D721Med (cell line): ENCODE data around the gene KCTD21.

Experiments used
- DNase-seq: peaks from one replicate; pipeline ENCODE4 v3.0.0; 2011; ENCODE audit warnings: low spot score; ENCODE audit not compliant: insufficient read length
- FAIRE-seq: peaks from 2 replicates; lab custom pipeline; 2011; peaks lifted over from hg19 to GRCh38; lab: Jason Lieb, UNC
- CTCF ChIP-seq: IDR thresholded peaks from 2 replicates; pipeline ENCODE4 v1.5.1; 2012; ENCODE audit warnings: mild to moderate bottlenecking, control low read depth; ENCODE audit not compliant: insufficient read depth; ENCODE audit errors: missing control alignments

Gene KCTD21

DNA sequence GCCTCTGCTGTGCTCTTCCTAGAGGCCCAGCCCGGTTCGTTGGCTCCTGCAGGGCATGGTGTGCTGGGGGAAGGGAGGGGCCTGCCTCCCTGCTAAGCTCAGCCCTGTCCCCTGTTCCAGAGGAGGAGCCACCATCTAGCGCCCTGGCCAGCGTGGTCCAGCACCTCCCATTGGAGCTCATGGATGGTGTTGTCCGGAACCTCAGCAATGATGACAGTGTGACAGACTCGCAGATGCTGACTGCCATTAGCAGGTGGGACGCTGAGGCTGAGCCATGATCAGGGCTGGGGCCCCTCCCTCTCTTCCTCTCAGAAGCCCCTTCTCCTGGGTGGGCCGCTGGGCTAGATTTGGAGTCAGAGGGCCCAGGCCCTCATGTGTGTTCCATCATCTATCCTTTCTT, 9.4 kb upstream of the KCTD21 start:
- DNase-seq (no peak), FAIRE-seq (no peak)
- TF ChIP-seq CTCF = no peak

- no peak for TF ChIP-seq CTCF
- FAIRE-seq (no peak), DNase-seq (no peak)
Measured at GRCh38 chr11:78196661-78197091, 8.2 kb upstream of the KCTD21 start.

DNA sequence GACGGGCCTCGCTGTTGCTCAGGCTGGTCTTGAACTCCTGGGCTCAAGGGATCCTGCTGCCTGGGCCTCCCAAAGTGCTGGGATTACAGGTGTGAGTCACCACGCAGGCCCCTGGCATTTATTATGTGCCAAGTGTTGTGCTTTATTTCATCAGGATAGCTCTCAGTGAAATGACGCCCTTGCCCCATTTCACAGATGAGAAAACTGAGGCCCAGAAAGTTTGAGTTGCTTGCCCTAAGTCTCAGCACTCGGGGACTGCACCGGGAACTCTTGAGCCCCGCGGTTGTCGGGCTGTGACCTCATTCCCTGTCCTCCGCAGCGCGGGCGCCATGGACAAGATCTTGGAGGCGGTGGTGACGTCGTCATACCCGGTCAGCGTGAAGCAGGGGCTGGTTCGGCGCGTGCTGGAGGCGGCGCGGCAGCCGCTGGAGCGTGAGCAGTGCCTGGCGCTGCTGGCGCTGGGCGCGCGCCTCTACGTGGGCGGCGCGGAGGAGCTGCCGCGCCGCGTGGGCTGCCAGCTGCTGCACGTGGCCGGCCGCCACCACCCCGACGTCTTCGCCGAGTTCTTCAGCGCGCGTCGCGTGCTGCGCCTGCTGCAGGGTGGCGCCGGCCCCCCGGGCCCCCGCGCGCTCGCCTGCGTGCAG, 7.6 kb upstream of the KCTD21 start:
- no peak for TF ChIP-seq CTCF
- no peak for FAIRE-seq
- DNase-seq = no peak

- TF ChIP-seq CTCF = no peak
- FAIRE-seq (no peak), DNase-seq (no peak)
Measured at GRCh38 chr11:78194490-78194889, 6.1 kb upstream of the KCTD21 start.

DNA sequence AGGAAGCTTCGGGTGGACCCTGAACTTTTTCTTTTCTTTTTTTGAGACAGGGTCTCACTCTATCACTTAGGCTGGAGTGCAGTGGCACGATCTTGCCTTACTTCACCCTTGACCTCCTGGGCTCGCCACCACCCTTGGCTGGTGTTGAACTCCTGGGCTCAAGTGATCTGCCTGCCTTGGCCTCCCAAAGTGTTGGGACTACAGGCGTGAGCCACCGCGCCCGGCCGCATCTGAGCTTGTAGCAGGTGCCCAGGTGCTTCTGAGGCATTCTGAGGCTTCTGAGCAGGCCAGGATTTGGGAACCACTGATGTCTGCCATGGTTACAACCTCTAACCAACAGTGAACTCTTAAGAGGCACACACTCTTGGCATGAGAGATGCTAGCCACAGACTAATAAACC, 5.4 kb upstream of the KCTD21 start:
- FAIRE-seq (no peak), DNase-seq (no peak)
- TF ChIP-seq CTCF = no peak

DNA sequence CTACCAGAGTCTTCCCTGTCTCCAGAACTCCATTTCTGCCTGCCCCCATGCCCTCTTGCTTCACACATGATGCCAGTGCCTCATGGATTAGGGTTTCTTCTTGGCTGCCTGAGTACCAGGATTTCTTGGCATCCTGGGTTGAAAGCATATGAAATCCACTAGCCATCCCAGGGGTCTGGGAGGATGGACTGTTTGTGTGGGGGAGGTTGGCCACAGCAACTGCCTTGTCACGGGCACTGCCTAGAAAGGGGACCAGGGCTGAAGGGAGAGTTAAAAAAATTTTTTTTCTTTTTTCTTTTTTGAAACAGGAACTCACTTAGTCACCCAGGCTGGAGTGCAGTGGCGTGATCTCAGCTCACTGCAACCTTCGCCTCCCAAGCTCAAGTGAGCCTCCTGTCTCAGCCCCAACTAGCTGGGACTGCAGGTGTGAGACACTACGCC, 4.5 kb upstream of the KCTD21 start:
- no peak for TF ChIP-seq CTCF
- FAIRE-seq = no peak
- DNase-seq = no peak

- FAIRE-seq (no peak), DNase-seq (peak; percentile 55)
Measured at GRCh38 chr11:78192223-78192719, 3.8 kb upstream of the KCTD21 start.

More at GRCh38 chr11:78192223-78192719, 3.8 kb upstream of the KCTD21 start:
- no peak for TF ChIP-seq CTCF
